ENCODE data around the gene BTRC. TPM values are rescaled to one million over a fixed set of nuclear protein-coding genes. Genes with fewer than 3 reads are reported as not detected.

Gene BTRC
- total RNA-seq, 1 experiment from 2014 or later = 5.7 TPM

GRCh38 chr10:101425535-101425934 lies 71.6 kb downstream of the BTRC start:
- Histone ChIP-seq H3K4me2 (ENCODE audit: low read length) (no peak overlapping the region), H3K9ac (ENCODE audit: low read length) (no peak overlapping the region), H3F3A (ENCODE audit: low read length, unreplicated experiment) (no peaks in the 10 kb centered on the region), H3K9me3 (ENCODE audit: low read length) (no peaks in the 10 kb centered on the region), H3K79me2 (ENCODE audit: low read length) (no peaks in the 10 kb centered on the region), H3K4me1 (ENCODE audit: insufficient read depth, low read length) (no peaks in the 10 kb centered on the region), H3K4me3 (ENCODE audit: low read length) (no peak overlapping the region), H3K27me3 (ENCODE audit: low read length) (no peaks in the 10 kb centered on the region), H4K20me1 (ENCODE audit: low read length) (no peaks in the 10 kb centered on the region), H2AFZ (ENCODE audit: low read length) (no peak overlapping the region), H3K36me3 (ENCODE audit: low read depth, low read length) (no peaks in the 10 kb centered on the region), H3K27ac (ENCODE audit: low read length) (no peak overlapping the region), H3K9me2 (replicated peaks; ENCODE audit: low read length) (no peaks in the 10 kb centered on the region)
- TF ChIP-seq EZH2 (IDR thresholded peaks at IDR 0.05; ENCODE audit: low read length, unreplicated experiment) (no peak), CTCF (conservative IDR thresholded peaks at IDR 0.05; ENCODE audit: low read depth, low read length) (no peak), EZH2phosphoT487 (IDR thresholded peaks at IDR 0.05; ENCODE audit: borderline replicate concordance, low read length) (no peak)
- ChIA-PET CTCF (no interaction called here), POLR2A (ENCODE audit: unreplicated experiment) (no interaction called here)
- ATAC-seq = no peak
- BruUV-seq (replicated peaks) = no TSS peak
- intact Hi-C loops (cut with micrococcal nuclease) = no loop called here
- no peak for DNase-seq

- TF ChIP-seq CTCF (conservative IDR thresholded peaks at IDR 0.05; ENCODE audit: low read depth, low read length) (no peak), EZH2 (IDR thresholded peaks at IDR 0.05; ENCODE audit: low read length, unreplicated experiment) (no peak), EZH2phosphoT487 (IDR thresholded peaks at IDR 0.05; ENCODE audit: borderline replicate concordance, low read length) (no peak)
- Histone ChIP-seq H3K9me3 (ENCODE audit: low read length) (no peaks in the 10 kb centered on the region), H4K20me1 (ENCODE audit: low read length) (no peaks in the 10 kb centered on the region), H3K36me3 (ENCODE audit: low read depth, low read length) (no peaks in the 10 kb centered on the region), H3K79me2 (ENCODE audit: low read length) (no peaks in the 10 kb centered on the region), H3K27ac (ENCODE audit: low read length) (no peak overlapping the region), H3K4me3 (ENCODE audit: low read length) (no peak overlapping the region), H3K27me3 (ENCODE audit: low read length) (no peaks in the 10 kb centered on the region), H3K4me2 (ENCODE audit: low read length) (no peak overlapping the region), H2AFZ (ENCODE audit: low read length) (no peak overlapping the region), H3F3A (ENCODE audit: low read length, unreplicated experiment) (no peaks in the 10 kb centered on the region), H3K9ac (ENCODE audit: low read length) (no peak overlapping the region), H3K9me2 (replicated peaks; ENCODE audit: low read length) (no peaks in the 10 kb centered on the region), H3K4me1 (ENCODE audit: insufficient read depth, low read length) (no peaks in the 10 kb centered on the region)
- ATAC-seq (no peak), DNase-seq (no peak)
- CTCF ChIA-PET = no interaction called here
- intact Hi-C loops (cut with micrococcal nuclease) = no loop called here
- POLR2A ChIA-PET (ENCODE audit: unreplicated experiment) = no interaction called here
- no TSS peak for BruUV-seq (replicated peaks)
These were observed 74.1 kb downstream of the BTRC start for GRCh38 chr10:101428036-101428435.

- ChIA-PET POLR2A (ENCODE audit: unreplicated experiment) (no interaction called here), CTCF (no interaction called here)
- Histone ChIP-seq H3K4me3 (ENCODE audit: low read length) (no peak overlapping the region), H3K27me3 (ENCODE audit: low read length) (no peaks in the 10 kb centered on the region), H3K4me1 (ENCODE audit: insufficient read depth, low read length) (no peaks in the 10 kb centered on the region), H3K9me2 (replicated peaks; ENCODE audit: low read length) (no peaks in the 10 kb centered on the region), H2AFZ (ENCODE audit: low read length) (no peak overlapping the region), H3K9ac (ENCODE audit: low read length) (no peak overlapping the region), H4K20me1 (ENCODE audit: low read length) (no peaks in the 10 kb centered on the region), H3K4me2 (ENCODE audit: low read length) (no peak overlapping the region), H3K36me3 (ENCODE audit: low read depth, low read length) (no peaks in the 10 kb centered on the region), H3K9me3 (ENCODE audit: low read length) (no peaks in the 10 kb centered on the region), H3K79me2 (ENCODE audit: low read length) (no peaks in the 10 kb centered on the region), H3F3A (ENCODE audit: low read length, unreplicated experiment) (no peaks in the 10 kb centered on the region), H3K27ac (ENCODE audit: low read length) (no peak overlapping the region)
- no TSS peak for BruUV-seq (replicated peaks)
- intact Hi-C loops (cut with micrococcal nuclease) = no loop called here
- TF ChIP-seq EZH2phosphoT487 (IDR thresholded peaks at IDR 0.05; ENCODE audit: borderline replicate concordance, low read length) (no peak), EZH2 (IDR thresholded peaks at IDR 0.05; ENCODE audit: low read length, unreplicated experiment) (no peak), CTCF (conservative IDR thresholded peaks at IDR 0.05; ENCODE audit: low read depth, low read length) (no peak)
- DNase-seq (no peak), ATAC-seq (no peak)
These were observed 75.5 kb downstream of the BTRC start for GRCh38 chr10:101429423-101429822.

Data from PC-3 (cell line).